Measurements from ENCODE around the gene AP1S1. TPM values are rescaled to one million over a fixed set of nuclear protein-coding genes. Genes with fewer than 3 reads are reported as not detected.

Gene AP1S1
- total RNA-seq, 1 donor from 2014 or later, result 19.2 TPM

- ATAC-seq (ENCODE audit: low read depth), result no peak
- H3K4me1 Mint-ChIP-seq, result peaks cover 13% of the 10 kb centered on the region
- DNase-seq, result no peak
- TF ChIP-seq, protein P1, sequence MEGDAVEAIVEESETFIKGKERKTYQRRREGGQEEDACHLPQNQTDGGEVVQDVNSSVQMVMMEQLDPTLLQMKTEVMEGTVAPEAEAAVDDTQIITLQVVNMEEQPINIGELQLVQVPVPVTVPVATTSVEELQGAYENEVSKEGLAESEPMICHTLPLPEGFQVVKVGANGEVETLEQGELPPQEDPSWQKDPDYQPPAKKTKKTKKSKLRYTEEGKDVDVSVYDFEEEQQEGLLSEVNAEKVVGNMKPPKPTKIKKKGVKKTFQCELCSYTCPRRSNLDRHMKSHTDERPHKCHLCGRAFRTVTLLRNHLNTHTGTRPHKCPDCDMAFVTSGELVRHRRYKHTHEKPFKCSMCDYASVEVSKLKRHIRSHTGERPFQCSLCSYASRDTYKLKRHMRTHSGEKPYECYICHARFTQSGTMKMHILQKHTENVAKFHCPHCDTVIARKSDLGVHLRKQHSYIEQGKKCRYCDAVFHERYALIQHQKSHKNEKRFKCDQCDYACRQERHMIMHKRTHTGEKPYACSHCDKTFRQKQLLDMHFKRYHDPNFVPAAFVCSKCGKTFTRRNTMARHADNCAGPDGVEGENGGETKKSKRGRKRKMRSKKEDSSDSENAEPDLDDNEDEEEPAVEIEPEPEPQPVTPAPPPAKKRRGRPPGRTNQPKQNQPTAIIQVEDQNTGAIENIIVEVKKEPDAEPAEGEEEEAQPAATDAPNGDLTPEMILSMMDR (IDR thresholded peaks at IDR 0.05), result no peak
- H3K27ac Mint-ChIP-seq, result no peak overlapping the region
- peaks cover 4% of the 10 kb centered on the region for H3K36me3 Mint-ChIP-seq (ENCODE audit: low read depth)
- peaks cover 11% of the 10 kb centered on the region for H3K27me3 Mint-ChIP-seq
- no peak overlapping the region for H3K4me3 Mint-ChIP-seq
- CTCF ChIA-PET, result interaction anchor here (2.4 to 2.8 kb wide), 2 partner anchors 8 to 41 kb away, joined by 6 to 20 read pairs; no protein-coding TSS in a partner anchor
- no peaks in the 10 kb centered on the region for H3K9me3 Mint-ChIP-seq
- intact Hi-C loops (cut with micrococcal nuclease), result no loop called here
- POLR2A ChIA-PET, result interaction anchor here (0.5 to 0.6 kb wide), 3 partner anchors 22 to 31 kb away, joined by 3 to 8 read pairs (median 4); no protein-coding TSS in a partner anchor
Observed at GRCh38 chr7:101151908-101152651, 2.2 kb upstream of the AP1S1 start.

- TF ChIP-seq, protein P1 (IDR thresholded peaks at IDR 0.05), result no peak
- peaks cover 12% of the 10 kb centered on the region for H3K36me3 Mint-ChIP-seq (ENCODE audit: low read depth)
- intact Hi-C loops (cut with micrococcal nuclease), result loop anchor here (1.0 kb wide), 2 partner anchors 11 to 16 kb away; partner anchors contain the start of gene VGF
- H3K4me1 Mint-ChIP-seq, result peaks cover 13% of the 10 kb centered on the region
- no peak overlapping the region for H3K27ac Mint-ChIP-seq
- peak overlapping the region; percentile 83 for H3K4me3 Mint-ChIP-seq
- CTCF ChIA-PET, result no interaction called here
- no peaks in the 10 kb centered on the region for H3K9me3 Mint-ChIP-seq
- H3K27me3 Mint-ChIP-seq, result peaks cover under 1% of the 10 kb centered on the region
- DNase-seq (no peak), ATAC-seq (ENCODE audit: low read depth) (peak; percentile 18)
- POLR2A ChIA-PET, result interaction anchor here (0.9 kb wide), 1 partner anchor 97 kb away, joined by 3 read pairs; no protein-coding TSS in a partner anchor
Observed at GRCh38 chr7:101154693-101155102, 422 bp downstream of the AP1S1 start.

DNA sequence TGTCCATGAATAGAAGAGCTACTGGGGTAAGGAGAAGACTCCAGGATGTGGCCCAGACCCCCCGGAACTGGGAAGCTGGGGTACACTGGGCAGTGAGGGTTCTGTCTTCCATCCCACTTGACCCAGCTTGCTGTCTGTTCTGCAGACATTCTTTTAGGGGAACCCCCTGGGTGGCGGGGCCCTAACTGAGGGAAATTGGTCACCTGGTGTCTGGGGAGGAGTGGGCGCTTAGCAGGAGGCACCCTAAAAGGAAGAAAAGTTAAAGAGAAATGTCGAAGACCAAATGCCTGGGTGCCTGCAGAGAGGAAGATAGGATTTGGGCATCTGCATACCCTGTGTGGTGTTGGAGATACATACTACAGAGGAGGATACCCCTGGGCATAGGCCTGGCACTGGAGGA is 1.0 kb downstream of the AP1S1 start:
- ChIA-PET CTCF (interaction anchor here (1.5 kb wide), 1 partner anchor 37 kb away, joined by 4 read pairs; no protein-coding TSS in a partner anchor), POLR2A (no interaction called here)
- peaks cover 17% of the 10 kb centered on the region for H3K36me3 Mint-ChIP-seq (ENCODE audit: low read depth)
- H3K4me1 Mint-ChIP-seq, result peaks cover 13% of the 10 kb centered on the region
- DNase-seq (no peak), ATAC-seq (ENCODE audit: low read depth) (no peak)
- H3K27me3 Mint-ChIP-seq, result no peaks in the 10 kb centered on the region
- TF ChIP-seq, protein P1 (IDR thresholded peaks at IDR 0.05), result no peak
- H3K9me3 Mint-ChIP-seq, result no peaks in the 10 kb centered on the region
- H3K27ac Mint-ChIP-seq, result no peak overlapping the region
- intact Hi-C loops (cut with micrococcal nuclease), result no loop called here
- peak overlapping the region; percentile 83 for H3K4me3 Mint-ChIP-seq

DNA sequence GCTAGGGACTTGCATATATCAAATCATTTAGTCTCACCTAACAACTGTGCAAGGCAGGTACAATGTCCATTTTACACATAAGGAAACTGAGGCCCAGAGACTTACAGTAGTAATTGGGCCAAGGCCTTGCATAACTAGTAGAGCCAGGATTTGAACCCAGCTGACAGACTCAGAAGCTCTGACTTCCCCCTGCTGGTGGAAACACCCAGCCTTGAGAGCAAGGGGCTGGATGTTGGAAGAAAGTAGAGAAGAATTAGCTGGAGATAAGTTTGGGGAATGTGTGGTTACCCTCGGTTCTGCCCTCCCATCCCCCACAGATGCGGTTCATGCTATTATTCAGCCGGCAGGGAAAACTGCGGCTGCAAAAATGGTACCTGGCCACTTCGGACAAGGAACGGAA is 2.0 kb downstream of the AP1S1 start:
- H3K4me1 Mint-ChIP-seq, result peaks cover 13% of the 10 kb centered on the region

More for the DNA sequence above, 2.0 kb downstream of the AP1S1 start:
- CTCF ChIA-PET, result interaction anchor here (0.6 to 2.8 kb wide), 3 partner anchors 12 to 61 kb away, joined by 3 to 10 read pairs (median 4); partner anchors contain the start of gene PLOD3
- H3K36me3 Mint-ChIP-seq (ENCODE audit: low read depth), result peaks cover 18% of the 10 kb centered on the region
- ATAC-seq (ENCODE audit: low read depth) (no peak), DNase-seq (no peak)
- H3K27me3 Mint-ChIP-seq, result no peaks in the 10 kb centered on the region
- no peak overlapping the region for H3K27ac Mint-ChIP-seq
- H3K4me3 Mint-ChIP-seq, result peak overlapping the region; percentile 16
- H3K9me3 Mint-ChIP-seq, result no peaks in the 10 kb centered on the region
- POLR2A ChIA-PET, result interaction anchor here (0.6 to 1.0 kb wide), 2 partner anchors 9 to 66 kb away, joined by 4 to 5 read pairs; partner anchors contain the start of gene VGF
- TF ChIP-seq, protein P1 (IDR thresholded peaks at IDR 0.05), result no peak
- intact Hi-C loops (cut with micrococcal nuclease), result no loop called here

Data from activated B cell treated with CpG ODN at 0.5 μM for 24 hours (primary cell).